Measurements from ENCODE around the gene SPTBN1.

Gene SPTBN1

GRCh38 chr2:54675738-54676137, 219.6 kb downstream of the SPTBN1 start:
- H3K4me2 ChIP-seq (ENCODE audit: low read length), result no peak overlapping the region
- peaks cover 53% of the 10 kb centered on the region for H3K27me3 ChIP-seq (ENCODE audit: low read depth, low read length)
- no peaks in the 10 kb centered on the region for H3K9me3 ChIP-seq (ENCODE audit: insufficient read depth, low read length)
- H3K4me3 ChIP-seq (ENCODE audit: low read length), result no peak overlapping the region
- H3K79me2 ChIP-seq (ENCODE audit: low read length), result no peaks in the 10 kb centered on the region
- no peak overlapping the region for H3K27ac ChIP-seq (ENCODE audit: low read length)
- peaks cover 32% of the 10 kb centered on the region for H3K4me1 ChIP-seq (ENCODE audit: low read length)
- TF ChIP-seq EZH2phosphoT487 (IDR thresholded peaks at IDR 0.05; ENCODE audit: low read depth) (no peak), CTCF (IDR thresholded peaks at IDR 0.05; ENCODE audit: low read depth, low read length) (no peak)
- H3K36me3 ChIP-seq (replicated peaks; ENCODE audit: low read depth, low read length), result no peaks in the 10 kb centered on the region
- H3K9ac ChIP-seq (ENCODE audit: low read length), result no peak overlapping the region
- H4K20me1 ChIP-seq (ENCODE audit: insufficient read depth, low read length), result 0 out of 2 replicates have a peak, but pooled peaks cover 3% of the 10 kb centered on the region
- no peak overlapping the region for H2AFZ ChIP-seq (ENCODE audit: low read depth, low read length)

- Histone ChIP-seq H3K9me3 (ENCODE audit: insufficient read depth, low read length) (no peaks in the 10 kb centered on the region), H4K20me1 (ENCODE audit: insufficient read depth, low read length) (peaks cover 4% of the 10 kb centered on the region; the same call in 1 of the 2 replicates), H3K9ac (ENCODE audit: low read length) (no peak overlapping the region), H3K27me3 (ENCODE audit: low read depth, low read length) (peaks cover 60% of the 10 kb centered on the region), H3K4me1 (ENCODE audit: low read length) (peaks cover 39% of the 10 kb centered on the region), H3K4me3 (ENCODE audit: low read length) (no peak overlapping the region), H2AFZ (ENCODE audit: low read depth, low read length) (no peak overlapping the region), H3K36me3 (replicated peaks; ENCODE audit: low read depth, low read length) (no peaks in the 10 kb centered on the region), H3K27ac (ENCODE audit: low read length) (no peak overlapping the region), H3K79me2 (ENCODE audit: low read length) (no peaks in the 10 kb centered on the region), H3K4me2 (ENCODE audit: low read length) (no peak overlapping the region)
- TF ChIP-seq EZH2phosphoT487 (IDR thresholded peaks at IDR 0.05; ENCODE audit: low read depth), result no peak
These were observed 220.5 kb downstream of the SPTBN1 start for GRCh38 chr2:54676656-54677055.

- Histone ChIP-seq H3K9me3 (ENCODE audit: insufficient read depth, low read length) (no peaks in the 10 kb centered on the region), H3K4me3 (ENCODE audit: low read length) (no peak overlapping the region), H3K27ac (ENCODE audit: low read length) (no peak overlapping the region), H3K27me3 (ENCODE audit: low read depth, low read length) (peaks cover 67% of the 10 kb centered on the region), H3K79me2 (ENCODE audit: low read length) (no peaks in the 10 kb centered on the region), H3K9ac (ENCODE audit: low read length) (no peak overlapping the region), H2AFZ (ENCODE audit: low read depth, low read length) (no peak overlapping the region), H4K20me1 (ENCODE audit: insufficient read depth, low read length) (peaks cover 4% of the 10 kb centered on the region; the same call in 1 of the 2 replicates), H3K4me2 (ENCODE audit: low read length) (0 out of 2 replicates have a peak overlapping the region, but pooled peaks have one; percentile 9), H3K4me1 (ENCODE audit: low read length) (peaks cover 36% of the 10 kb centered on the region), H3K36me3 (replicated peaks; ENCODE audit: low read depth, low read length) (no peaks in the 10 kb centered on the region)
- no peak for TF ChIP-seq CTCF (IDR thresholded peaks at IDR 0.05; ENCODE audit: low read depth, low read length)
- TF ChIP-seq EZH2phosphoT487 (IDR thresholded peaks at IDR 0.05; ENCODE audit: low read depth), result no peak
These were observed 221.5 kb downstream of the SPTBN1 start for GRCh38 chr2:54677476-54678265.

- H3K27ac ChIP-seq (ENCODE audit: low read length), result no peak overlapping the region
- H4K20me1 ChIP-seq (ENCODE audit: insufficient read depth, low read length), result peaks cover 4% of the 10 kb centered on the region; the same call in 1 of the 2 replicates
- H3K36me3 ChIP-seq (replicated peaks; ENCODE audit: low read depth, low read length), result no peaks in the 10 kb centered on the region
- H3K27me3 ChIP-seq (ENCODE audit: low read depth, low read length), result peaks cover 77% of the 10 kb centered on the region
- TF ChIP-seq CTCF (IDR thresholded peaks at IDR 0.05; ENCODE audit: low read depth, low read length) (no peak), EZH2phosphoT487 (IDR thresholded peaks at IDR 0.05; ENCODE audit: low read depth) (no peak)
- H2AFZ ChIP-seq (ENCODE audit: low read depth, low read length), result no peak overlapping the region
- peaks cover 26% of the 10 kb centered on the region for H3K4me1 ChIP-seq (ENCODE audit: low read length)
- no peaks in the 10 kb centered on the region for H3K79me2 ChIP-seq (ENCODE audit: low read length)
- H3K9ac ChIP-seq (ENCODE audit: low read length), result no peak overlapping the region
- H3K4me2 ChIP-seq (ENCODE audit: low read length), result no peak overlapping the region
- no peaks in the 10 kb centered on the region for H3K9me3 ChIP-seq (ENCODE audit: insufficient read depth, low read length)
- H3K4me3 ChIP-seq (ENCODE audit: low read length), result no peak overlapping the region
These were observed 222.6 kb downstream of the SPTBN1 start for GRCh38 chr2:54678719-54679118.
